Lower leg skin (tissue), 4 donors: Measurements from ENCODE around the gene PARP16. TPM values are rescaled to one million over a fixed set of nuclear protein-coding genes. Genes with fewer than 3 reads are reported as not detected.

Experiments
- DNase-seq, 2 donors: peaks; one replicate each; pipeline ENCODE4 v3.0.0-alpha.2; 2019; ENCODE audit warnings: low spot score in 2 of 2
- H3K4me3 ChIP-seq: fragments of 200-600 bp; sonication (generic); 2 replicates; pipeline ENCODE4 v1.5.1; 2017; ENCODE audit warnings: mild to moderate bottlenecking, low read depth; ENCODE audit not compliant: poor library complexity, severe bottlenecking
- CTCF ChIP-seq, 3 donors: fragments of 450-650 bp; IDR thresholded peaks; one replicate each; pipeline ENCODE4 v1.5.1; 2016; ENCODE audit warnings: antibody characterized with exemption in 3 of 3, mild to moderate bottlenecking in 3 of 3, moderate library complexity in 2 of 3
- POLR2A ChIP-seq, 2 donors: fragments of 450-650 bp; IDR thresholded peaks; one replicate each; pipeline ENCODE4 v1.6.1; 2016 to 2017; ENCODE audit warnings: antibody characterized with exemption in 2 of 2, mild to moderate bottlenecking in 1 of 2, moderate library complexity in 1 of 2
- WGBS, 2 donors: methylation state at CpG; one replicate each; pipeline ENCODE4 v1.1.5; 2018; 5-methylcytosine and 5-hydroxymethylcytosine counted together
- intact Hi-C: fragments of 100-400 bp; cut with DNase I; formaldehyde crosslinking; loops from one replicate; pipeline ENCODE4 v1.15.0; 2023; ENCODE audit warnings: low total_unique reads
- total RNA-seq, 4 donors: library from RNA; depleted of rRNA; stranded (reverse); fragments of >200 nt; gene quantifications; one replicate each; pipeline ENCODE4 v1.1.0, GENCODE V29; 2016

PARP16 gene
- total RNA-seq, 4 donors from 2014 or later = 10.3 to 14.4 (median 11.3) TPM

GRCh38 chr15:65312400-65312916 lies 25.8 kb upstream of the PARP16 start:
- intact Hi-C loops = no loop called here
- TF ChIP-seq CTCF (IDR thresholded peaks at IDR 0.05) (peak in 1 of 3 donors; percentile 92), POLR2A (IDR thresholded peaks at IDR 0.05) (no peak)
- no peak overlapping the region for H3K4me3 ChIP-seq
- WGBS, 2 donors = 70% methylated on average over 11 of the region's 11 CpGs
- no peak for DNase-seq

GRCh38 chr15:65311760-65312159 lies 25.1 kb upstream of the PARP16 start:
- no peak for DNase-seq
- 19 to 40% methylated on average over 3 of the region's 3 CpGs for WGBS, 2 donors
- TF ChIP-seq CTCF (IDR thresholded peaks at IDR 0.05) = no peak
- TF ChIP-seq POLR2A (IDR thresholded peaks at IDR 0.05) = no peak
- no peak overlapping the region for H3K4me3 ChIP-seq
- intact Hi-C loops = no loop called here

GRCh38 chr15:65310431-65311137 lies 23.9 kb upstream of the PARP16 start:
- intact Hi-C loops = no loop called here
- H3K4me3 ChIP-seq = no peak overlapping the region
- TF ChIP-seq POLR2A (IDR thresholded peaks at IDR 0.05) = no peak
- no peak for TF ChIP-seq CTCF (IDR thresholded peaks at IDR 0.05)
- WGBS, 2 donors = 89 to 93% methylated on average over 10 of the region's 10 CpGs
- DNase-seq = no peak

GRCh38 chr15:65309882-65310418 lies 23.3 kb upstream of the PARP16 start:
- no peak for DNase-seq
- WGBS, 2 donors = 86% methylated on average over 12 of the region's 12 CpGs
- TF ChIP-seq POLR2A (IDR thresholded peaks at IDR 0.05) = no peak
- no peak for TF ChIP-seq CTCF (IDR thresholded peaks at IDR 0.05)
- H3K4me3 ChIP-seq = no peak overlapping the region
- intact Hi-C loops = no loop called here

GRCh38 chr15:65307978-65308377 lies 21.3 kb upstream of the PARP16 start:
- TF ChIP-seq CTCF (IDR thresholded peaks at IDR 0.05) (no peak), POLR2A (IDR thresholded peaks at IDR 0.05) (no peak)
- DNase-seq = no peak
- H3K4me3 ChIP-seq = no peak overlapping the region
- 46 to 49% methylated on average over 6 of the region's 6 CpGs for WGBS, 2 donors
- intact Hi-C loops = no loop called here
